NB4 (cell line): ENCODE results near the gene DDX17.

Experiments used
- DNase-seq: peaks from one replicate; pipeline ENCODE4 v3.0.0; 2010; ENCODE audit warnings: low read depth
- H3K4me3 ChIP-seq: one replicate; pipeline ENCODE4 v1.5.1; 2011; ENCODE audit warnings: mild to moderate bottlenecking, low read depth, low read length, moderate library complexity
- MYC ChIP-seq: IDR thresholded peaks from 2 replicates; pipeline ENCODE4 v1.6.1; 2011; ENCODE audit warnings: low read depth, low read length
- POLR2A ChIP-seq: IDR thresholded peaks from 2 replicates; pipeline ENCODE4 v1.6.1; 2011; ENCODE audit warnings: mild to moderate bottlenecking; ENCODE audit not compliant: insufficient read length; ENCODE audit errors: extremely low read depth
- TF ChIP-seq, protein P1 (sequence below): IDR thresholded peaks from one replicate; pipeline ENCODE4 v1.5.1; 2012; ENCODE audit warnings: low read depth, low read length
- TF ChIP-seq, protein P2 (sequence below): IDR thresholded peaks from 2 replicates; pipeline ENCODE4 v1.6.1; 2011; ENCODE audit warnings: low read depth, low read length

The DDX17 gene

DNA sequence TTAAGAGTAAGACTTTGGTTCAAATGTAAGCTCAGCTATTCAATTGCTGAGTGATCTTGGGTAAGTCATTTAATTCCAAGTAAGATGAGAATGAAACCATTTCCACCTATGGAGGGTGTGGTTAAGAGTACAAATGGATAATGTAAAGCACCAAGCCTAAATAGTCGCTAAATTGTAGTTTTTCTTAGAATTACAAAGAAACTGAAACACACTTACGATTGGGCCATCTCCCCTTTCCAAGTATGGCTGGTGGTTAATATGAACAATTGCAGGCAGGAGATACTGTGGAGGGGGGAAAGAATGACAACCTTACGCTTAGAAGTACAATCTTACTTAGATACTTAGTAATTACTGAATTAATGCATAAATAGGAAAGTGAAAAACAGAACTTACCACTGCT is 8.2 kb downstream of the DDX17 start:
- TF ChIP-seq, protein P1, sequence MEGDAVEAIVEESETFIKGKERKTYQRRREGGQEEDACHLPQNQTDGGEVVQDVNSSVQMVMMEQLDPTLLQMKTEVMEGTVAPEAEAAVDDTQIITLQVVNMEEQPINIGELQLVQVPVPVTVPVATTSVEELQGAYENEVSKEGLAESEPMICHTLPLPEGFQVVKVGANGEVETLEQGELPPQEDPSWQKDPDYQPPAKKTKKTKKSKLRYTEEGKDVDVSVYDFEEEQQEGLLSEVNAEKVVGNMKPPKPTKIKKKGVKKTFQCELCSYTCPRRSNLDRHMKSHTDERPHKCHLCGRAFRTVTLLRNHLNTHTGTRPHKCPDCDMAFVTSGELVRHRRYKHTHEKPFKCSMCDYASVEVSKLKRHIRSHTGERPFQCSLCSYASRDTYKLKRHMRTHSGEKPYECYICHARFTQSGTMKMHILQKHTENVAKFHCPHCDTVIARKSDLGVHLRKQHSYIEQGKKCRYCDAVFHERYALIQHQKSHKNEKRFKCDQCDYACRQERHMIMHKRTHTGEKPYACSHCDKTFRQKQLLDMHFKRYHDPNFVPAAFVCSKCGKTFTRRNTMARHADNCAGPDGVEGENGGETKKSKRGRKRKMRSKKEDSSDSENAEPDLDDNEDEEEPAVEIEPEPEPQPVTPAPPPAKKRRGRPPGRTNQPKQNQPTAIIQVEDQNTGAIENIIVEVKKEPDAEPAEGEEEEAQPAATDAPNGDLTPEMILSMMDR = no peak
- TF ChIP-seq MYC (no peak), POLR2A (no peak)
- TF ChIP-seq, protein P2, sequence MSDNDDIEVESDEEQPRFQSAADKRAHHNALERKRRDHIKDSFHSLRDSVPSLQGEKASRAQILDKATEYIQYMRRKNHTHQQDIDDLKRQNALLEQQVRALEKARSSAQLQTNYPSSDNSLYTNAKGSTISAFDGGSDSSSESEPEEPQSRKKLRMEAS = no peak
- DNase-seq = no peak
- no peak overlapping the region for H3K4me3 ChIP-seq

DNA sequence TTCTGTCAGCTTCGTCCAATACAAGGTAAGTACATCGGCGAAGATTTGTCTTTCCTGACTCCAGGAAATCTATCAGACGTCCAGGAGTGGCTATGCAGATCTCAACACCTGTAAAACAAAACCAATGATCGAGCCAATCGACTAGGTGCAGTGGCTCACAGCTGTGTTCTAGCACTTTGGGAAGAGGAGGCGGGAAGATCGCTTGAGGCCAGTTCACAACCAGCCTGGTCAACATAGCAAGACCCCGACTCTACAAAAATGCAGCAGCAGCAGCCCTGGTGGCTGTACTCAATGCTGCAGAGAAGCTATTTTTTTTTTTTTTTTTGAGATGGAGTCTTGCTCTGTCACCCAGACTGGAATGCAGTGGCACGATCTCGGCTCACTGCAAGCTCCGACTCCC is 11.2 kb downstream of the DDX17 start:
- TF ChIP-seq POLR2A (no peak), MYC (no peak)
- TF ChIP-seq, protein P1 = no peak
- TF ChIP-seq, protein P2 = no peak
- no peak for DNase-seq
- no peak overlapping the region for H3K4me3 ChIP-seq

DNA sequence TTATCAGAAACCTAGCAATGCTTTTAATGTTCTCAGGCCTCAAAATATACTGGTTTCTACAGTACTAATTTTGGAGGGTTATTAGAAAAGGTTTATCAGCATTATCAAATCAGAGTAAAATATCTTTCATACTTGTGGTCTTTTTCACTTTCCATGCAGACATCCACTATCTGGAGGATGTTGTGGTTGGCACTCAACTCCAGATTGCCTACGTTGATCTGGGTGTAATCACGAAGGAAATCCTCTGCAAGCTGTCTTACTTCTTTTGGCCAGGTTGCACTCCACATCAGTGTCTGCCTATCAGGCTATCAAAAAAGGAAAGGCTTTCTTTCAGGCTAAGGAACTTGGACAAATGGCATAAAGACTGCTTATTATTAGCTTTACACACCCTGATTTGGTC is 11.6 kb downstream of the DDX17 start:
- TF ChIP-seq, protein P2 = no peak
- TF ChIP-seq MYC (no peak), POLR2A (no peak)
- TF ChIP-seq, protein P1 = no peak
- no peak for DNase-seq
- H3K4me3 ChIP-seq = no peak overlapping the region

DNA sequence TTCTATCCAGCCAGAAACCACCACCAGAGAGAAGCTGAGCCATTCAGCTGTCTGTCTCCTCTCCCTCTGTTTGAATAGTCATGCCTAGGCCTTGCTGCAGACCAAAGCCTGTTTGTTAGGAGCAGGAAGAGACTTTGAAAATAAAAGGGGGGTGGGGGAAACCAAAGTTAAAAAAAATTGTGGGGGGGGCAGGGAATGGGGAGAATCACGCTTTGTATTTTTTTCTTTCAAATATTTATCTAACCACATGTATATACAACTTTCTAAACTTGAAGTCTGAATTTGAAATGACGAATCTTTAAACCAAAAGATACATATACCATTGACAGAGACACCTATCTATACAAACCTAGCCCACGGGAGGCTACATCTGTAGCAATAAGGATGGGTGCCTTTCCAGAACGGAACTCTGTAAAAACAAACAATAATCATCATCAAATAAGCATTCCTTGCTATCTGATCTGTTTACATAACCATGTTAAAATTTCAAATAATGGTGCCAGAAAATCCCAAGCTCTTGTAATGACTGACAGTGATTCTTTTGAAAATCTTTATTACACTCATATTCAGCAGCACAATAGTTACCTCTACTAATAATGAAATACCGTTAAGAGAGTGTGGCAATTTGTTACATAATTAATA is 14.3 kb downstream of the DDX17 start:
- no peak overlapping the region for H3K4me3 ChIP-seq
- DNase-seq = no peak
- TF ChIP-seq, protein P1 = no peak
- TF ChIP-seq, protein P2 = no peak
- no peak for TF ChIP-seq POLR2A
- TF ChIP-seq MYC = no peak

DNA sequence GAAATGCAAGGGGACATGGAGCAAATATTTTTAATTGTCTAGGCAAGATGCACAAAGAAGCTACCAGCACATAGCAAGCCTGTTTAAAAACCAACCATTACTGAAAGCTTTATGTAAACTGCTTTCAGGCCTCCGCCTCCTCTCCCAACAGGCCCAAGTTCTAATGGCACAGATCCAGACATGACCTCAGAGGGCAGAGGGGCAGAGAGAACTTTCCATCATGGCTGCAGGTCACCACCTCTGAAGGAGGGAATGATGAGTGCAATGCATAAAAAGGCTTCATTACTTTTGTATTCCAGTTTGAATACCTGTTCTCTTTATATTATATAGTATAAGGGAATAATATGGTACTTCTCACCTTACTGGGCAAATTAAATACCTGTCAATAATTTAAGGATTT is 15.2 kb downstream of the DDX17 start:
- DNase-seq = no peak
- H3K4me3 ChIP-seq = no peak overlapping the region
- TF ChIP-seq MYC (no peak), POLR2A (no peak)

DNA sequence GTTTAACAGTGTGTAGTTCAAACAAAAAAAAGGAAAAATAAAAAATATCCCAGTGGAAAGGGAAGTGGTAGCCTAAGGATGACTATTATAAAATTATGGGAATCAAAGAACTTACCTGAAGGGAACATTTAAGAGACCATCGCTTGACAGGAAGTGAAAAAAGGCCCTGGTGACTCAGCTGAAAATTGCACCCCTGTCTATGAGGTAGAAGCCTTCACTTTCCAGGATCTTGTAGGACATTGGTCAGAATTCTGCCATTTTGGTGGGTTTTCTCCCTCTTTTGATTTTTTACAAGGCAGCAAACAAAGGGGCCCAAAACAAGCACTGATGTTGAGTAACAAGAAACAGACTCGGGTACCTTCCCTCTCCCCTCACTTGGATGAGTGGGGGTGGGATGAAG is 15.6 kb downstream of the DDX17 start:
- TF ChIP-seq, protein P1 = no peak
- TF ChIP-seq, protein P2 = no peak
- TF ChIP-seq MYC = no peak
- TF ChIP-seq POLR2A = no peak
- H3K4me3 ChIP-seq = no peak overlapping the region
- no peak for DNase-seq
